GM19438 (cell line): ENCODE data around the gene CPTP.
A peak's percentile ranks its signal among the peaks of the same experiment; 100 is the strongest.

ENCODE experiments used
- ATAC-seq: cut with Tn5 transposase; IDR thresholded peaks from one replicate; pipeline ENCODE4 v1.9.1; 2021; ENCODE audit warnings: low read depth; ENCODE audit not compliant: unreplicated experiment

Gene CPTP

GRCh38 chr1:1317420-1317819 is 7.2 kb upstream of the CPTP start:
- ATAC-seq, result no peak

GRCh38 chr1:1318131-1318652 is 6.4 kb upstream of the CPTP start:
- no peak for ATAC-seq

GRCh38 chr1:1318777-1319645 is 5.6 kb upstream of the CPTP start:
- ATAC-seq, result no peak

GRCh38 chr1:1319646-1319941 is 5.0 kb upstream of the CPTP start:
- no peak for ATAC-seq

GRCh38 chr1:1320666-1321448 is 3.7 kb upstream of the CPTP start:
- ATAC-seq, result no peak

- ATAC-seq, result no peak
Observed at GRCh38 chr1:1321477-1321876, 3.1 kb upstream of the CPTP start.

- ATAC-seq, result no peak
Observed at GRCh38 chr1:1322418-1322817, 2.2 kb upstream of the CPTP start.

- no peak for ATAC-seq
Observed at GRCh38 chr1:1322952-1323351, 1.6 kb upstream of the CPTP start.

GRCh38 chr1:1324084-1324523 is 498 bp upstream of the CPTP start:
- ATAC-seq, result peak; percentile 10

GRCh38 chr1:1325288-1326074 is 879 bp downstream of the CPTP start:
- ATAC-seq, result no peak

GRCh38 chr1:1326075-1326605 is 1.5 kb downstream of the CPTP start:
- no peak for ATAC-seq

GRCh38 chr1:1327291-1327690 is 2.7 kb downstream of the CPTP start:
- ATAC-seq, result no peak

GRCh38 chr1:1328254-1328653 is 3.7 kb downstream of the CPTP start:
- ATAC-seq, result no peak

- no peak for ATAC-seq
Observed at GRCh38 chr1:1329304-1330210, 5.0 kb downstream of the CPTP start.

GRCh38 chr1:1330366-1331067 is 5.9 kb downstream of the CPTP start:
- ATAC-seq, result no peak

- ATAC-seq, result no peak
Observed at GRCh38 chr1:1331068-1331965, 6.7 kb downstream of the CPTP start, which contains the start of gene TAS1R3. Gene TAS1R3, plus strand, starts transcription at chr1:1331280. Its CDS starts 66 bp downstream, at chr1:1331346.

GRCh38 chr1:1332031-1332755 is 7.6 kb downstream of the CPTP start:
- no peak for ATAC-seq
